Activated CD4-positive, alpha-beta memory T cell treated with anti-CD3 and anti-CD28 coated beads, Interleukin-2, amount 10 ng/mL, durations not matched to agents 7 days and 5 days (primary cell): ENCODE data around the gene TENM3. TPM values are rescaled to one million over a fixed set of nuclear protein-coding genes. Genes with fewer than 3 reads are reported as not detected.
"Not testable (repeated sequence)": the region's sequence is repeated elsewhere in the genome, so short reads cannot be mapped to it uniquely, and the experiment has no call there.

Experiments used
- CTCF ChIA-PET: fragments of 350-600 bp; sonication (Branson Sonifier 250); formaldehyde crosslinking; loops from one replicate; lab custom pipeline; 2021; ENCODE audit warnings: antibody characterized with exemption, inconsistent platforms; lab: Charles Lee
- POLR2A ChIA-PET: fragments of 350-600 bp; sonication (Branson Sonifier 250); formaldehyde crosslinking; loops from one replicate; lab custom pipeline; 2021; ENCODE audit warnings: antibody characterized with exemption; lab: Charles Lee
- DNase-seq: peaks from one replicate; pipeline ENCODE4 v3.0.0-alpha.2; 2020
- H3K27ac Mint-ChIP-seq: one replicate; pipeline ENCODE4 v1.8.0; 2021; ENCODE audit warnings: mild to moderate bottlenecking, mixed read lengths
- H3K27me3 Mint-ChIP-seq: one replicate; pipeline ENCODE4 v1.8.0; 2021; ENCODE audit warnings: mixed read lengths
- H3K36me3 Mint-ChIP-seq: one replicate; pipeline ENCODE4 v1.8.0; 2021; ENCODE audit warnings: low read depth, mixed read lengths
- H3K4me1 Mint-ChIP-seq: one replicate; pipeline ENCODE4 v1.8.0; 2021; ENCODE audit warnings: mixed read lengths
- H3K4me3 Mint-ChIP-seq: one replicate; pipeline ENCODE4 v1.8.0; 2021; ENCODE audit warnings: mild to moderate bottlenecking, mixed read lengths
- H3K9me3 Mint-ChIP-seq: one replicate; pipeline ENCODE4 v1.8.0; 2021; ENCODE audit warnings: mixed read lengths
- total RNA-seq, 2 experiments: library from RNA; stranded (reverse); gene quantifications; one replicate each; pipeline ENCODE4 v1.2.3, GENCODE V29; 2021

TENM3 gene
- total RNA-seq, 2 experiments from 2014 or later, result not detected

- no peaks in the 10 kb centered on the region for H3K36me3 Mint-ChIP-seq
- H3K4me3 Mint-ChIP-seq, result no peak overlapping the region
- H3K27me3 Mint-ChIP-seq, result no peaks in the 10 kb centered on the region
- ChIA-PET CTCF (no interaction called here), POLR2A (no interaction called here)
- no peaks in the 10 kb centered on the region for H3K4me1 Mint-ChIP-seq
- DNase-seq, result no peak
- no peak overlapping the region for H3K27ac Mint-ChIP-seq
- H3K9me3 Mint-ChIP-seq, result peaks cover 3% of the 10 kb centered on the region
Measured at GRCh38 chr4:182233310-182234090, 9.7 kb upstream of the TENM3 start.

GRCh38 chr4:182235021-182235795 lies 8.0 kb upstream of the TENM3 start:
- H3K27me3 Mint-ChIP-seq, result no peaks in the 10 kb centered on the region
- DNase-seq, result no peak
- POLR2A ChIA-PET, result no interaction called here
- CTCF ChIA-PET, result no interaction called here
- no peak overlapping the region for H3K27ac Mint-ChIP-seq
- no peak overlapping the region for H3K4me3 Mint-ChIP-seq
- H3K36me3 Mint-ChIP-seq, result no peaks in the 10 kb centered on the region
- peaks cover 3% of the 10 kb centered on the region for H3K9me3 Mint-ChIP-seq
- no peaks in the 10 kb centered on the region for H3K4me1 Mint-ChIP-seq

DNA sequence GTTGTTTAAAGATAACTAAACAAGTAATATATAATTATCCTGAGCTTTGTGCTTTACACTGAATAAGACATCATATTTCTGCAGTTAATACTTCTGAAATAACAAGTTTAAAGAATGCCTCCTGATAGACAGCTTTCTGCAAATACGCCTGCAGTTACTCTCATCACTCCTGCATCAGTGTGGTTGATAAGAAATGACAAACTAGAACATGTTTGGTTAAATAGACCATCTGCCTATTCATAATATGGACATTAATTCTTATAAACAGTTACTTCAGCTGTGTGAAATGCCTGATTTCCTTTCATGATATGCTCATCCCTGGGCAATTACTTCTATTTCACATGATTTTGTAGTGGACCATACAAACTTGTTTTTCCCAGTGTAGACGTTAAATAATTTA lies 7.0 kb upstream of the TENM3 start:
- H3K27me3 Mint-ChIP-seq, result no peaks in the 10 kb centered on the region
- H3K4me1 Mint-ChIP-seq, result no peaks in the 10 kb centered on the region
- no peaks in the 10 kb centered on the region for H3K36me3 Mint-ChIP-seq
- H3K27ac Mint-ChIP-seq, result no peak overlapping the region
- no peak for DNase-seq
- peaks cover 3% of the 10 kb centered on the region for H3K9me3 Mint-ChIP-seq
- POLR2A ChIA-PET, result no interaction called here
- CTCF ChIA-PET, result no interaction called here
- H3K4me3 Mint-ChIP-seq, result no peak overlapping the region

DNA sequence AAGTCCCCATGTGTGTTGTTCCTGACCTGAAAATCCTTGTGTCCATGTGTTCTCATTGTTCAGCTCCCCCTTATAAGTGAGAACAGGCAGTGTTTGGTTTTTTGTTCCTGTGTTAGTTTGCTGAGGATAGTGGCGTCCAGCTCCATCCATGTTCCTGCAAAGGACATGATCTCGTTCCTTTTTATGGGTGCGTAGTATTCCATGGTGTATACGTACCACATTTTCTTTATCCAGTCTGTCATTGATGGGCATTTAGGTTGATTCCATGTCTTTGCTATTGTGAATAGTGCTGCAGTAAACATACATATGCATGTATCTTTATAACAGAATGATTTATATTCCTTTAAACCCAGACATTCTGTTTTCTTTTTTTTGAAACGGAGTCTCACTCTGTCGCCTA lies 6.2 kb upstream of the TENM3 start:
- H3K4me1 Mint-ChIP-seq, DNase-seq, H3K9me3 Mint-ChIP-seq, CTCF ChIA-PET, H3K27me3 Mint-ChIP-seq, H3K36me3 Mint-ChIP-seq, H3K27ac Mint-ChIP-seq, POLR2A ChIA-PET, H3K4me3 Mint-ChIP-seq: not testable (repeated sequence)

DNA sequence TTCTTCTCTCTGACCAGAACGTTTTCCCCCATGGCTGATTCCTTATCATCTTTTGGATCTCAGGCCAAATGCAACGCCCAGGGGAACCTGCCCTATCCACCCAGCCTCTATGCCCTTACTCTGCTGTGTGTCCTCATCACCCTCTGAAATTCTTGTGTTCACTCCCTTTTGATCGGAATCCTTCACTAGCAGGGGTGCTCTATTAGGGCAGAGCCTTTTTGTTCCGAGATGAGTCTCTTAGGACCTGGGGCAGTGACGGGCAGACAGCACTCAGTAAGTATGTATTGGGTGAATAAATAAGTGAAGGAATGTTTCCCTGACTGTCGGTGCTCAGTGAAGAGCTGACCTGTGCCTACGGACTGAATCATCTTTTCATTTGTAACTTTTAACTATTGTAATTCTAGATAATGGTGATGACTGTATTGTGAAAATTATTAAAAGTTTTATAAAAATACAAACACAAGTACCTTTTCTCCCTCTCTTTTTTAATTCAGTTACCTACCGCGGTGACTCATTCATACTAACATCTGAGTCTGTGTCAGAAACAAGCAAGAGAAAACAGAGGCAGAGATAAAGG lies 4.8 kb upstream of the TENM3 start:
- H3K4me1 Mint-ChIP-seq, result no peaks in the 10 kb centered on the region
- H3K4me3 Mint-ChIP-seq, result no peak overlapping the region
- no peaks in the 10 kb centered on the region for H3K27me3 Mint-ChIP-seq
- CTCF ChIA-PET, result no interaction called here
- H3K36me3 Mint-ChIP-seq, result no peaks in the 10 kb centered on the region
- no peak overlapping the region for H3K27ac Mint-ChIP-seq
- POLR2A ChIA-PET, result no interaction called here
- peaks cover 6% of the 10 kb centered on the region for H3K9me3 Mint-ChIP-seq
- no peak for DNase-seq

- POLR2A ChIA-PET, result no interaction called here
- H3K9me3 Mint-ChIP-seq, result peaks cover 7% of the 10 kb centered on the region
- no peak overlapping the region for H3K27ac Mint-ChIP-seq
- CTCF ChIA-PET, result no interaction called here
- H3K4me1 Mint-ChIP-seq, result no peaks in the 10 kb centered on the region
- no peak overlapping the region for H3K4me3 Mint-ChIP-seq
- DNase-seq, result no peak
- H3K27me3 Mint-ChIP-seq, result no peaks in the 10 kb centered on the region
- no peaks in the 10 kb centered on the region for H3K36me3 Mint-ChIP-seq
Measured at GRCh38 chr4:182240161-182241130, 2.8 kb upstream of the TENM3 start.

GRCh38 chr4:182242260-182242659 lies 942 bp upstream of the TENM3 start:
- H3K4me3 Mint-ChIP-seq, DNase-seq, H3K27me3 Mint-ChIP-seq, POLR2A ChIA-PET, H3K36me3 Mint-ChIP-seq, H3K27ac Mint-ChIP-seq, CTCF ChIA-PET, H3K4me1 Mint-ChIP-seq: not testable (repeated sequence)
- peaks cover 14% of the 10 kb centered on the region for H3K9me3 Mint-ChIP-seq

GRCh38 chr4:182242787-182243186 lies 415 bp upstream of the TENM3 start:
- Mint-ChIP-seq H3K27me3 (no peaks in the 10 kb centered on the region), H3K4me1 (no peaks in the 10 kb centered on the region), H3K9me3 (peaks cover 14% of the 10 kb centered on the region), H3K4me3 (no peak overlapping the region), H3K27ac (no peak overlapping the region), H3K36me3 (no peaks in the 10 kb centered on the region)
- POLR2A ChIA-PET, result no interaction called here
- CTCF ChIA-PET, result no interaction called here
- no peak for DNase-seq

DNA sequence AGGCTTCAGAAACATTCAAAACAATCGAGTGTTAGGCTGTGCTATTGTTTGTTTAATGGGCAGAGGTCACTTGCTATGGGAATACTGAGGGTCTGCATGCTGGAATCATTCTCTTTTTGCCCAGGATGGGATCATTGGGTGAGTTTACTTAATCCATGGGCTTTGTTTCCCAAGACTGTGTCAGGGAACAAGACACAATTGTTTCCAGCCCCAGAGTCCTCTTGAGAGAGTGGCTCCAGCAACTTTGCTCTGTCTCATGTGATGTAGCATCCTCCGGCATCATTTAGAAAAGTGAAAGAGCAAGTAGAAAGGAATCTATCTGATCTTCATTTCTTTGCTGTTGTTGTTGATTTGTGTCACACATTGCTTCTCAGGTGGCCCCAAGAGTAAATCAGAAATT lies 1.8 kb downstream of the TENM3 start:
- ChIA-PET CTCF (no interaction called here), POLR2A (no interaction called here)
- peaks cover 14% of the 10 kb centered on the region for H3K9me3 Mint-ChIP-seq
- H3K27ac Mint-ChIP-seq, result no peak overlapping the region
- H3K4me1 Mint-ChIP-seq, result no peaks in the 10 kb centered on the region
- no peaks in the 10 kb centered on the region for H3K27me3 Mint-ChIP-seq
- H3K4me3 Mint-ChIP-seq, result no peak overlapping the region
- H3K36me3 Mint-ChIP-seq, result no peaks in the 10 kb centered on the region
- DNase-seq, result no peak

DNA sequence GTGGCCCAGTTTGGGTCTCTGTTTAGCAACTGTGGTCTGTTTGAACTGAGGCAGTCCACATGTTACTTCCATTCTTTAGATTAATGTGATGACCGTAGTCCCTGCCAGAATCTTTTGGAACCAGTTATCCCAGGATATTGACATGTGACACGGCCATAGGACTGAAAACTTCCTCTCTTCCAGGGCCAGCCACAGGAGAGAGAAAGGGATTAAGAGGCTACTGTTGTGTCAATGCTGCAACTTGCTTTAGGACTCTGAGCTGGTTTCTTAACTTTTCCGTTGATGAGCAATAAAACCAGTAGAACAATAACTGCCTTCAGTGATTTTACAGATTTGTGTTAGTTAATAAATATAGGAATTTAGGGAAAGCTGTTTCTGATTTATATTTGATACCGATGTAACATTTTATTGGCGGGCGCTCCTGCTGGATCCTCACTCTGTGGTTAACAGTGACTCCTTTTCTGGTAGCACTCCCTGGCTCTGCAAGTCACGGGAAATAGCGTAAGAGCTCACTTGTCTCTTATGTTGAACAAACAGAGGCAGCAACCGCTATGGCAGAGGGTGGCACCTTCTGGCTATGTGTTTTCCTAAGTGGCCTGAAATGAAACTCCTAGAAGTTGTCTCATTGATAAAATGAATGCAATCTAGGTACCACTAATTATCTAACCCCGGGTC lies 2.5 kb downstream of the TENM3 start:
- peaks cover 14% of the 10 kb centered on the region for H3K9me3 Mint-ChIP-seq
- ChIA-PET POLR2A (no interaction called here), CTCF (no interaction called here)
- no peak overlapping the region for H3K27ac Mint-ChIP-seq
- DNase-seq, result no peak
- H3K4me1 Mint-ChIP-seq, result no peaks in the 10 kb centered on the region
- H3K4me3 Mint-ChIP-seq, result no peak overlapping the region
- no peaks in the 10 kb centered on the region for H3K27me3 Mint-ChIP-seq
- H3K36me3 Mint-ChIP-seq, result no peaks in the 10 kb centered on the region

DNA sequence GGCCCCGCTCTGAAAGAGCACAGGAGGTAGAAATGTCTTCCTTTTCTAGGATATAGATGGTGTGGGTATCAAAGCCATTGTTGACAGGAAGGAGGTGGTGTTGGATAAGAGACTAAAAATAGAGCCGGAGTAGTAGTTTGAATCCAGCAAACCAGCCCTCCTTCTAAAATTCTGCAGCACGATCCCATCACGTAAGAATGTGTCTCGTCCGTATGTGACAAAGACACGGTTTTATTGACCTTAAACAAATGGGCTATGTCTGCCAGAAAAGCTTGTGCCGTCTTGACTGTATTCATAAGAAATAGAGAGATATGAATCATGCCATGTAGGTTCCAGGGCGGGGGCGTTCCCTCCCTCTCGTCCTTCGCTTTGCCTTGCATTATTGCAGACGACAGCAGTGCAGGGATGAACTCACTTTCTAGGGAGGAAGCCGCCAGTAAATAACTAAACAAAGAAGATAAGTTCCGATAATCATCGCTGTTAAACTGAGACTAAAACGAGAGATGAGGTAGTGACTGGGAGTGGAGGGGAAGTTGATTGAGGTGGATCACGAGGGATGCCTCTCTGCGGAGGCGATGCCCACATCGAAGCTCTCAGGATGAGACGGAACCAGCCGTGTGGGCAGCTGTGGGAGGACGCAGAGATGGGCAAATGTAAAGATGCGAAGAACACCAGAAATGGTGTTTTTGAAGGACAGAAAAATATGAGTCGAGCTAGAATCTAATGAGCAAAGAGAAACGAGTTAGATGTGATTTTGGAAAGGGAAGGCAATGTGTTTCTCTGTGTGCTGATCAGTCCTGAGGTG lies 3.4 kb downstream of the TENM3 start:
- Mint-ChIP-seq H3K9me3 (peaks cover 14% of the 10 kb centered on the region), H3K27ac (no peak overlapping the region), H3K27me3 (no peaks in the 10 kb centered on the region), H3K4me3 (no peak overlapping the region), H3K36me3 (no peaks in the 10 kb centered on the region), H3K4me1 (no peaks in the 10 kb centered on the region)
- POLR2A ChIA-PET, result no interaction called here
- CTCF ChIA-PET, result no interaction called here
- DNase-seq, result no peak

DNA sequence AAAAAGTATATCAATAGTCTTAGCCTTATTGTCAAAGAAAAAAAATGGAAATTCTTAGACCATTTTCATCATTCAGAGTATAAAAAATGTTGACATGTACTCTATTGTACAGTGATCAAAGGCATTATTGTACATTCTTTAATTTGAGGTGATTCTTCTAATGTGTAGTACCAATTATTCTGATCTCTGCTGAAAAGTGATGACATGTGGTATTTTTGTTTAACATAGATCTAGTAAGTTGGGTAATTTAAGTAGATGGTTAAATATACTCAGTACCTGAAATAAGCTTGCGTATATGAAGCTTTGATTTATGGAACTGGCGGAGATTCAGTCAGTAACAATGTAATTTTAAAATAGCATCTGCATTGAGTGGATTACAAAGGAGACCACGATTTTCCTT lies 5.1 kb downstream of the TENM3 start:
- Mint-ChIP-seq H3K36me3 (no peaks in the 10 kb centered on the region), H3K27me3 (no peaks in the 10 kb centered on the region), H3K4me1 (no peaks in the 10 kb centered on the region), H3K9me3 (peaks cover 9% of the 10 kb centered on the region), H3K27ac (no peak overlapping the region), H3K4me3 (no peak overlapping the region)
- POLR2A ChIA-PET, result no interaction called here
- CTCF ChIA-PET, result no interaction called here
- DNase-seq, result no peak
